HG02642 (cell line): ENCODE measurements around the gene PDS5B.
"Not testable (repeated sequence)": the region's sequence is repeated elsewhere in the genome, so short reads cannot be mapped to it uniquely, and the experiment has no call there.

Experiments used
- ATAC-seq: cut with Tn5 transposase; IDR thresholded peaks from one replicate; pipeline ENCODE4 v1.9.1; 2021; ENCODE audit warnings: mild to moderate bottlenecking; ENCODE audit not compliant: unreplicated experiment, poor library complexity

The PDS5B gene, protein sequence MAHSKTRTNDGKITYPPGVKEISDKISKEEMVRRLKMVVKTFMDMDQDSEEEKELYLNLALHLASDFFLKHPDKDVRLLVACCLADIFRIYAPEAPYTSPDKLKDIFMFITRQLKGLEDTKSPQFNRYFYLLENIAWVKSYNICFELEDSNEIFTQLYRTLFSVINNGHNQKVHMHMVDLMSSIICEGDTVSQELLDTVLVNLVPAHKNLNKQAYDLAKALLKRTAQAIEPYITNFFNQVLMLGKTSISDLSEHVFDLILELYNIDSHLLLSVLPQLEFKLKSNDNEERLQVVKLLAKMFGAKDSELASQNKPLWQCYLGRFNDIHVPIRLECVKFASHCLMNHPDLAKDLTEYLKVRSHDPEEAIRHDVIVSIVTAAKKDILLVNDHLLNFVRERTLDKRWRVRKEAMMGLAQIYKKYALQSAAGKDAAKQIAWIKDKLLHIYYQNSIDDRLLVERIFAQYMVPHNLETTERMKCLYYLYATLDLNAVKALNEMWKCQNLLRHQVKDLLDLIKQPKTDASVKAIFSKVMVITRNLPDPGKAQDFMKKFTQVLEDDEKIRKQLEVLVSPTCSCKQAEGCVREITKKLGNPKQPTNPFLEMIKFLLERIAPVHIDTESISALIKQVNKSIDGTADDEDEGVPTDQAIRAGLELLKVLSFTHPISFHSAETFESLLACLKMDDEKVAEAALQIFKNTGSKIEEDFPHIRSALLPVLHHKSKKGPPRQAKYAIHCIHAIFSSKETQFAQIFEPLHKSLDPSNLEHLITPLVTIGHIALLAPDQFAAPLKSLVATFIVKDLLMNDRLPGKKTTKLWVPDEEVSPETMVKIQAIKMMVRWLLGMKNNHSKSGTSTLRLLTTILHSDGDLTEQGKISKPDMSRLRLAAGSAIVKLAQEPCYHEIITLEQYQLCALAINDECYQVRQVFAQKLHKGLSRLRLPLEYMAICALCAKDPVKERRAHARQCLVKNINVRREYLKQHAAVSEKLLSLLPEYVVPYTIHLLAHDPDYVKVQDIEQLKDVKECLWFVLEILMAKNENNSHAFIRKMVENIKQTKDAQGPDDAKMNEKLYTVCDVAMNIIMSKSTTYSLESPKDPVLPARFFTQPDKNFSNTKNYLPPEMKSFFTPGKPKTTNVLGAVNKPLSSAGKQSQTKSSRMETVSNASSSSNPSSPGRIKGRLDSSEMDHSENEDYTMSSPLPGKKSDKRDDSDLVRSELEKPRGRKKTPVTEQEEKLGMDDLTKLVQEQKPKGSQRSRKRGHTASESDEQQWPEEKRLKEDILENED (N-terminal part only)

DNA sequence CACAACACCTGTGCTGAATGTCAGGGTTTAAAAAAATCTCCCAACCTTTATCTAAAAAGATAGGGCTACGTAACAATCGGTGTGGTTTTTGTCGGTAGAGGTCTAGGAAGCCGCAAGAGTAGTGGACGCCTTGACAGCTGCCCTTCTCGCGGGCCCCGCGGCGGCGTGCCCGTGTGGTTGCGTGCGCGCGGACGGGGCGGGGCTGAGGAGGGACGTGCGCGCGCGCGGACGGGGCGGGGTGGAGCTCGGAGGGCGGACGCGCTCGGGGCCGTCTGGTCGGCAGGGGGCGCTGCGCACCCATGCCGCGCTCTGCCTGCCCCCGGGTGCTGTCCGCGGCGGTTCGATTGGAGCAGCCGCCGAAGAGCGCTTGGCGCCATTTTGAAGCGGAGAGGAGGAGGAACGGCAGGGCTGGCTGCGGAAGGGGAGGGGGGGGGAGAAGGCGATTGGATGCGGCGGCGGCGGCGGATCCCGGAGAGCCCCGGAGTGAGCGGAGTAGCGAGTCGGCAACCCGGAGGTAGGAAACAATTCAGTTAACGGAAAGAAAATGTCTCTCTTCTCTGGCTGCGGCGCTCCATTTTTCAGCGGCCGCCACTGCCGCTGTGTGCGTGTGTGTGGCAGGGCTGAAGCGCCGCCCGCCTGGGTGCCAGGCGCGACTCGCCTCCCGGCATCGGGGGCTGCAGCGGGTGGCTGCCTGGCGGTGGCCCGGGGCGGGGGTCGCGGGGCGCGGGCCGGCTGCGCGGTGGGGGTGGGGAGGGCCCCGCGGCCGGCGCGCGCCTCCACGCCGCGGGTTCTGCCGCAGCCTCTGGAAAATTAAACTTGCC is at the start of gene PDS5B:
Gene PDS5B (plus strand): TSS at position 373 of the 821 bp plus-strand sequence. CDS start 62,321 bp downstream, outside the sequence.
- ATAC-seq, result peak; percentile 88

DNA sequence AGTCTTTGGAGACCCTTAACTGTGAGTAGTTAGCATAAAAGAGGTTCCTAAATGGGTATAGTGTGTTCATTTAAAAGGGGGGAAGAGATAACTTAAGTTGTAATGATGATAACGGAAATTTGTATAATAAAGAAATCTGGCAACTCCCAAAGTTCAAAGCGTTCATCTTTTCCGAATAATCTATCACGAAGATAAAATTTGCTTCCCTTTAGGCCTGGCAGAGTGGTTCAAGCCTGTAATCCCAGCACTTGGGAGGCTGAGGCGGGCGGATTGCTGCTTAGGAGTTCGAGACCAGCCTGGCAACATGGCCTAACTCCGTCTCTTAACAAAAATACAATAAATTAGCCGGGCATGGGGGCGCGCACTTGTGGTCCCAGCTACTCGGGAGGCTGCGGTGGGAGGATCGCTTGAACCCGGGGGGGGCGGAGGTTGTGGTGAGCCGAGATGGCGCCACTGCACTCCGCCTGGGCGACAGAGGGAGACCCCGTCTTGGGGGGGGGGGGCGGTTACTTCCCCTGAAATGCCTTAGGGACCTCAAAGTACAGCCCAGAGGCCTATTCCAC is 48.6 kb upstream of the PDS5B start:
- peak; percentile 1 for ATAC-seq

DNA sequence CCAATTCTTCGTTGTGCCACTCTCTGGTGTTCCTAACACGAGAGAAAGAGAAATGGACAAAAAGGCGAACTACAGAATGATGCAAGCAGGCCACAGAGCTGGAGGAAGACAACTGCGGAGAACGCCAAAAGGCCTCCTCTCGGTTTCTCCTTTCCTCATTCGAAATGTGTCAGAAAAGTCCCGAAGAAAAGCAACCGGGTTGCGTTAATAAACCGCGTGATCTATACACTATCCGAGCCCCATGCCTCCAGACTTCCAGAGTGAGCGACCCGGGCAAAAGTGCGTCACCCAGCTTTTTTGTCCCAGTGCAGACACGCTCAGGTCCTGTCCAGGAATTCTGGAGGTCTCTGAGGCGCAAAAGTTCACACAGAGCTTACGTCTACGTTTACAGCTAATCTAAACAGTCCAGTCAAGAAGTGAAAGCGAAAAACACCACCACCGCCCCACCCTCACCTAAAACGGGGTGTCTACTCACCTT is 48.1 kb upstream of the PDS5B start:
- peak; percentile 85 for ATAC-seq

DNA sequence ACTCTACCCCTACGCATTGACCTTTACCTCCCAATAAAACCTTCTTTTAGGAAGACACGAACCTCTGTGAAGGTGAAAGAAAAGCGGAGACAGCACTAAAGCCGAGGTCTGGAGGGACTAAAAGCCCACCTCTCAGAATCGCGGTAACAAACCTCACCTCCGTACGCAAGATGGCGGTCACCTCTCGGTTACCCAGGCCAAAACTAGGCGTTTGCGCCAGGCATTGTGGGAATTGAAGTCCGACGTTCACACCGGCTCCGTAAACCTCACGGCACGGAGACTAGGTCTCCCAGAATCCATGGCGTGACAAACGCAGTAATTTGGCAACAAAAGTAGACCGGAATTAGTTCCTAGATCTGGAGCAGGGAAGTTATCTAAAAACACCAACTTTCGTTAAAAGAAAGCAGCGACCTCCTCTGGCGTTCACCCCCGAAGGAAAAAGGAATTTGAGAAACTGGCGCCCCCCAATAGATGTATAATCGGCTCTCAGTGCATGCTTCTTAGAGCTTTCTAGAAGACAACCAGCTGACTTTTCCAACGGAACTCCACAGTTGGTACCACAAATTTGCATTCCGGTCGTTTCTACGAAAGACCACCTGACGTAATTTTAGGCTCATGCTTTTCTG is 47.5 kb upstream of the PDS5B start, which contains the start of gene N4BP2L2:
Gene N4BP2L2 (minus strand): TSS at position 175 of the 626 bp plus-strand sequence. CDS start 1,768 bp downstream, outside the sequence.
- ATAC-seq, result peak; percentile 97

DNA sequence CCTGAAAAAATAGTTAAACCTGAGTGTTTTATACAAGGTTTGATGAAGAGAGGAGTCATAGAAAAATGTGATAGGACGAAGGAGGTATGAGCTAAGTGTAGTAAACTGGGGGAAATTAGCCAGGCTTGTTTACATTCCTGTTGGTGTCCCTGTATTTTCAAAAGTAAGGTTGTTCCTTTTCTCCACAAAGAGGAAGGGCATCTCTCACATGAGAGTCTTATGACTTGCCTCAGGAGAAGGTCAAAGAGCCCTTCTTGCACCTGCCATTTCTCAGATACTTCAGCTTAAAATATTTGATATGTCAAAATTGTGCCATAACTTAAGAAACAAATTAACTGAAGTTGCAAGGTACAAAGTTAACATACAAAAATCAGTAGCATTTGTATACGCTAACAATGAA is 44.0 kb upstream of the PDS5B start:
- ATAC-seq, result no peak

DNA sequence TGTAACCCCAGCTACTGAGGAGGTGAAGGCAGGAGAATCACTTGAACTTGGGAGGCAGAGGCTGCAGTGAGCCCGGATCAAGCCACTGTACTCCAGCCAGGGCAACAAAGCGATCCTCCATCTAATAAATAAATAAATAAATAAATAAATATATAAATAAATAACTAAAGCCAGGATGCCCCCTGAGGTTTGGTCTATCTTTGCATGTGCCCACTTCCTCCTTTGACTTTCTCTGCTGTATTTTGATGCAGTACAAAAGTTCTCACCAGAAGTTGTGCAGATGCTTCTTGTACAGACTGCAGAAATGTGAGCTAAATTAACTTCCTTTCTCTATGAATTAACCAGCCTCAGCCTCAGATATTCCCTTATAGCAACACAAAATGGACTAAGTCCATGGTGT is 41.2 kb upstream of the PDS5B start:
- no peak for ATAC-seq

DNA sequence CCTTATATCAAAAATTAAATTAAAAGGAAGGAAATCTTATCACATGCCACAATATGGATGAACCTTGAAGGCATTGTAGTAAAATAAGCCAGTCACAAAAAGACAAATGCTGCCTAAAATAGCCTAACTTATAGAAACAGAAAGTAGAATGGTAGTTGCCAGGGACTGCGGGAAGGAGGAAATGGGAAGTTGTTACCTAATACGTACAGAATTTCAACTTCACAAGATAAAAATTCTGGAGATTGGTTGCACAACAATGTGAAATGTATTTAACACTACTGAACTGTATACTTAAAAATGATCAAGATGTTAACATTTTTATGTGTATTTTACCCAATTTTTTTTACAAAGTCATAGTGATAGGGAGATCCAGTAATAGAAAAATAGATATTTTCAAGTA is 37.4 kb upstream of the PDS5B start:
- no peak for ATAC-seq

DNA sequence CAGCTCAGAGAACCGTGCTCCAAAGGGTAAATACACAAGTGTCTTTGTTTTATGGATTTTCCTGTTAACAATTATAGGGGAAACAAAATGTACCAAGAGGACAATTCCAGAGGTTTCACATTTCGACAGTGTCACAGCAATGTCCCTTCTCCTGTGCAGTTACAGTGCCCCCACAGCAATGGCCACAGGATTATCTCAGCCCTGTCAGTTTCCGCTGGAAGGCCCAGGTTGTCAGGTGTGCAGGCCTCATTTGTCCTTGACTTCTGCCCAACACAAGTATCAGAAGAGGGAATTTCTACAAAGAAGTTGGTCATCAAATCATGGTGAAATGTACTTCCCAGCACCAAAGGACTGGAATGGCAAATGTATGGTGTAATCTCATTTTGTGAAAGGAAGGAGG is 36.5 kb upstream of the PDS5B start:
- ATAC-seq, result no peak

DNA sequence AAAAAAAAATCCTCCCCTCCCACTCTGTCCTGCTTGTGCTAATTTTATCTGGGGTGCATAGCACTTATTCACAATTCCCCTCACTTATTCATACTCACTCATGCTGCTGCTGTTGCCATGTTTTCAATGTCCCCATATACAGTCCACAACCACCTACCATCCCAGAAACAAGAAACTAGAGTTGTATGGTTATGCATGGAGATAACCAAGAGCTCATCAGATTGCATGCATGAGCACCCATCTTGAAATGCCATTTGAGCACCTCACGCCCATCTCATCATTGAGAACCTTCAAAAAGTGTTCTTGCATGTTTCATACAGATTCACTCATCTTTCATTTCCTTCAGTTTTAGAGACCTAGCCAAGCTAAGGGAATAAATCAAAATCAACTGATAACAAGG is 32.5 kb upstream of the PDS5B start:
- no peak for ATAC-seq

DNA sequence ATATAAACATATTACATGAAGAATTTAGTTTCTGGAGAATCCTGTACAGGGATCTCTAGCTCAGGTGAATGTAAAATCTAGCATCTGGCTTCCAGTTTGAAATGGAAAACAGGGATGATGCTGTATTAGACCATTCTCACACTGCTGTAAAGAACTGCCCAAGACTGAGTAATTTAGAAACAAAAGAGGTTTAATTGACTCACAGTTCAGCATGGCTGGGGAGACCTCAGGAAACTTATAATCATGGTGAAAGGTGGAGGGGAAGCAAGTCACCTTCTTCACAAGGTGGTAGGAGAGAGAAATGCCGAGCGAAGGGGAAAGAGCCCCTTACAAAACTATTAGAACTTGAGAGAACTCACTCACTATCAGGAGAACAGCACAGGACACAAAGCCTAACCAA is 30.6 kb upstream of the PDS5B start:
- ATAC-seq, result no peak

DNA sequence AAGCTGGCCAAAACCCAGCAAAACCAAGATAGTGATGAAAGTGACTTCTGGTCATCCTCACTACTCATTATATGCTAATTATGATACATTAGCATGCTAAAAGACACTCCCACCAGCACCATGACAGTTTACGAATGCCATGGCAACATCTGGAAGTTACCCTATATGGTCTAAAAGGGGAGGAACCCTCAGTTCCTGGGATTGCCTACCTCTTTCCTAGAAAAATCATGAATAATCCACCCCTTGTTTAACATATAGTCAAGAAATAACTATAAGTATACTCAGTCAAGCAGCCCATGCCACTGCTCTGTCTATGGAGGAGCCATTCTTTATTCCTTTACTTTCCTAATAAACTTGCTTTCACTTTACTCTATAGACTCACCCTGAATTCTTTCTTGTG is 25.4 kb upstream of the PDS5B start:
- ATAC-seq, result not testable (repeated sequence)

DNA sequence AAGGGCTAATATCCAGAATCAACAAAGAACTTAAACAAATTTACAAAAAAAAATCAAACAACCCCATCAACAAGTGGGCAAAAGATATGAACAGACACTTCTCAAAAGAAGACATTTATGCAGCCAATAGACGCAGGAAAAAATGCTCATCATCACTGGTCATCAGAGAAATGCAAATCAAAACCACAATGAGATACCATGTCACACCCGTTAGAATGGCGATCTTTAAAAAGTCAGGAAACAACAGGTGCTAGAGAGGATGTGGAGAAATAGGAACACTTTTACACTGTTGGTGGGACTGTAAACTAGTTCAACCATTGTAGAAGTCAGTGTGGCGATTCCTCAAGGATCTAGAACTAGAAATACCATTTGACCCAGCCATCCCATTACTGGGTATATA is 10.6 kb upstream of the PDS5B start:
- ATAC-seq, result not testable (repeated sequence)

DNA sequence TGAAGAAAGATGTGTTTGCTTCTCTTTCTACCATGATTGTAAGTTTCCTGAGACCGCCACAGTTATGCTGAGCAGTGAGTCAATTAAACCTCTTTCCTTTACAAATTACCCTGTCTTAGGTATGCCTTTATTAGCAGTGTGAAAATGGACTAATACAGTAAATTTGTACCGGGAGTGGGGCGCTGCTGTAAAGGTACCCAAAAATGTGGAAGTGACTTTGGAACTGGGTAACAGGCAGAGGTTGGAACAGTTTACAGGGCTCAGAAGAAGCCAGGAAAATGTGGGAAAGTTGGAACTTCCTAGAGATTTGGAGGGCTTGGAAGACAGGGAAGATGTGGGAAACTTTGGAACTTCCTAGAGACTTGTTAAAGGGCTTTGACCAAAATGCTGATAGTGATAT is 9.2 kb upstream of the PDS5B start:
- no peak for ATAC-seq

DNA sequence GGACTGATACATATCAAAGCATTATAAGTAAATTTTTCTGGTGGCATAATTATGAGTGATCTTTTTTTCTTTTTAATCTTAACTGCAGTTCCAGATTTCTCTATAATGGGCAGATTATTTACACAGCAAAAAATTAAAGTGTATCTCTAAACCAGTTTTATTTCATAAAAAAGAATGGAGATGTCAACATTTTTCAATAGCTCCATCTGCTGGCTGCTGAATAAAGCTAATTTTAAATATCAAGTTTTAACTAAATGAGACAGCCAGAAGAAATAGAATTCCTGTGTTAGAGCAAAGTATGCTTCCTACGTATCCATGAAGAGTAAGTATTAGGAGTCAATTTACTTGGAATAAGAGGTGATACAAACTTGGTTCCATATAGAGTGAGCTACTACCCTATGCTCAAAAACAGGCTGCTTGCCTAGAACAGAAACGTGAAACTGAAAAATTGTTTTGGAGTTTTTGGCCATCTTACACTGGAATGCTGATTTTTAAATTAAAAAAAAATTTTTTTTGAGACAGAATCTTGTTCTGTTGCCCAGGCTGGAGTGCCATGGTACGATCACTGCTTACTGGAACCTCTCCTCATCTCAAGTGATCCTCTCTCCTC is 5.0 kb upstream of the PDS5B start:
- no peak for ATAC-seq

DNA sequence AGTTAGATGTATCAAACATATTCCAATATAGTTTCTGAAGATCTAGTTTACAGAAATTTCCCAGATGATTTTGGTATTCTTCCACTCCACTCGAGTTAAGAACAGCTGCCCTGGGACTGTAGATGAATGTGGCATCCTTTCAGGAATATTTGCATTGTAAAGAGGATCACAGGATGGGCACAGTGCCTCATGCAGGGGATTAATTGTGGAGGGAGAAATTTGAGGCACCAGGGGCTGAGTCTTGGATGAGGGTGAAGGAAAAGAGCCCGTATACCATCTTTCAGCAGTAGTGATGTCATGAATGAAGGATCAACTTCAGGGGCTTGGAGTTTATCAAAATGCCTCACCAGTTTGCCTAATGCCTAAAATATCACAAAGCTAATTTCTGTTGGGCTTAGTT is 4.0 kb upstream of the PDS5B start:
- ATAC-seq, result no peak

DNA sequence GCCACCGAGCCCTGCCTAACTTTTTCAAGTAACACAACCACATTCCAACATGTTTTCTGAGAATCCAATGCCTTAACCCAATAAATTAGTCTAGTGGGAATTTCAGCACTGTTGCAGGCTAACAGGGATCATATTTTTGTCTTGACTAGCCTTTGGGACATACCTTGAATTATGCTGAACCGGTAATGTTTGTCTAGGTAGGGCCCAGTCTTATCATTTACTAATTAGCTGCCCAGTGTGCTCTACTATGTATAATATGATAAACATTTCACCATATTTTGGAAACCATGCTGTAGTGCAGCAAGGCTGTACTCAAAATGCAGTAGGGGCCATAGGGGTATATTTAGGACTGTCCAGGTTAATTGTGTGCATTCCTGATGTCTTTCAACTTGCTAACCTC is 3.3 kb upstream of the PDS5B start:
- no peak for ATAC-seq

DNA sequence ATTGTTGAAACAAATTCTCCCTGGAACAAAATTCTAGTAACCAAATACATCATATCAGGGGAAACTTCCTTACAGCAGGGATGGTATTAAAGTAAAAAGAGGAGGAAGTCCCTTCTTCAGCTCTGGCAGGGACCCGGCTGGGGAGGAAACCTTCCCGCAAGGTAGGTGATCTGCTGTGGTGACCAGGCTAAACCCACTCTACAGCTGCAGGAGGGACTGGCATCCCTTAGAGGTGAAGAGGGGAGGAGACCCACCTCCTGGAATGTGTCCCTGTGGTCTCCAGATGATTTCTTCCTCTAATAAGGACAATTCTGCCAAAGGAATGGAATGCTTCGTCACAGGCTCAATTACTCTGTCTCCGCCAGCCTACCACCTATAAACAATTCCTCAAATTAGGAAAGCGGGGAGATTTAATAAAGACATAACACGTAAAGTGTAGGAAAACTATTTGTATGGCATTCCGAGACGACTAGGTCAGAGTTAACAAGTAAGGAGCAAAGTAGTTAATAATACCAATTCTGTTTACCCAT is 637 bp upstream of the PDS5B start:
- ATAC-seq, result no peak
